GM19463 (cell line): ENCODE results near the gene SOCS2.
"Not testable (repeated sequence)": the region's sequence is repeated elsewhere in the genome, so short reads cannot be mapped to it uniquely, and the experiment has no call there.

Experiments used
- ATAC-seq: cut with Tn5 transposase; IDR thresholded peaks from one replicate; pipeline ENCODE4 v1.9.1; 2021; ENCODE audit warnings: mild to moderate bottlenecking, moderate library complexity; ENCODE audit not compliant: unreplicated experiment

SOCS2 gene

GRCh38 chr12:93592641-93593406, 20.3 kb downstream of the SOCS2 start:
- no peak for ATAC-seq

DNA sequence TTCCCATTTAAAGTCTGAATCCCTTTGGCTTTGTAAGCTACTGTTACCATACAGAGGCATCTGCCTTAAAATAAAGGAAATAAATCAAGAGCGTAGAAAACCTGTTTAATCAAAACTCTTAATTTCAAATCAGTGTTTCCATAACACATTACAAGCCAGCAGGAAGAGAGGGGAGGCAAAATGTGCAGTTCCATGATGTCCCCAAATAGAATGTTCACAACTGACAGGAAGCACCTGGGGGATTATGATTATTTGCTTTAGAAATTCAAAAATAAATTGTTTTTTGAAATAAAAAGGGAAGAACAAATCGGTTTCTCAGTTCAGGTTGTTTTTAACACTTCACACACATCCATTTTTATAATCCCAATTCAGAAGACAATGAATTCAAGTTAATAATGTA, 21.4 kb downstream of the SOCS2 start:
- ATAC-seq = no peak

GRCh38 chr12:93594766-93595311, 22.4 kb downstream of the SOCS2 start:
- no peak for ATAC-seq

- ATAC-seq = no peak
These were observed 22.9 kb downstream of the SOCS2 start for GRCh38 chr12:93595351-93595750.

DNA sequence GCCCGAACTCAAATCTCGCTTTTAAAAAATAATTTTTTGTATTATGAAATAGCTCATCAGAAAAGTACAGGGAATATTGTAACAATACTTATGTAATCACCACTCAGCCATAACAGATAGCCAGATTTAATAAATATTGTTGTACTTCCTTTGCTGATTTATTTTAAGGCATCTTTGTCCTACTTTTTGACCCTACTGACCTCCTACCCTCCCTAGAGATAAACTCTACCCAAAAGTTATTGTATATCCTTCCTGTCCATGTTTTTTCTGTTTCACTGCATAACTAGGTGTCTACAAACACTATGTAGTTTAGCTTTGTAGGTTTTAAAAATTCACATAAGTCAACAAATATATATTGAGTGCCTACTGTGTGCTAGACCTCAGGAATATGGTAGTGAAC, 25.1 kb downstream of the SOCS2 start:
- ATAC-seq = no peak

DNA sequence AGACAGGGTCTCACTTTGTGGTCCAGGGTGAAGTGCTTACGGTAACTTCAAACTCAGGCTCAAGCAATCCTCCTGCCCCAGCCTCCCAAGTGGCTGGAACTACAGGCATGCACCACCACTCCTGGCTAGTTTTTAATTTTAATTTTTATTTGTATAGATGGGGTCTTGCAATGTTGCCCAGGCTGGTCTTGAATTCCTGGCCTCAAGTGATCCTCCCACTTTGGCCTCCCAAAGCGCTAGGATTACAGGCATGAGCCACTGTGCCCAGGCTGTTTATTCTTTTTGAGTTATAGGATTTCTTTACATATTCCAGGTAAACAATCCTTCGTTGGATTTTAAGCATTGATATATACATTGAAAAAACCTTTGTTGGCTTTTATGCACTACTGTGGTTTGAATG, 26.7 kb downstream of the SOCS2 start:
- ATAC-seq = no peak

DNA sequence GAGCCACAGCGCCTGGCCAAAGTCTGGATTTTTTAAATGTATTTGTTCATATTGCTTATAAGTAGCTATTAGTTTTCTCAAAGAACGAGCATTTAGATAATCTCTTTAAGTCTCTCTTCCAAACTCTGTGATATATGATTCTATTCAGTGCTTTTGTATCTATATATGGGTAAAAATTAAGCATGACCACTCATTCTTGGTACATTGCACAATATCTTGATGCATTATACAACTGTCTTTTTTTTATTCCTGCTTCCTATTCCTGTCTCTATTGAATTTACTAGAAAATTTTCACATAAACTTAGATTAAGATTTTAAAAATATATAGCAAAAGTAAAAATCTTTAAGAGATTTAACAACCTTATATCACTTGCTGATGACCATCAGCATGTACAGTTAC, 29.1 kb downstream of the SOCS2 start:
- no peak for ATAC-seq

GRCh38 chr12:93602897-93603668, 30.6 kb downstream of the SOCS2 start:
- ATAC-seq = no peak

DNA sequence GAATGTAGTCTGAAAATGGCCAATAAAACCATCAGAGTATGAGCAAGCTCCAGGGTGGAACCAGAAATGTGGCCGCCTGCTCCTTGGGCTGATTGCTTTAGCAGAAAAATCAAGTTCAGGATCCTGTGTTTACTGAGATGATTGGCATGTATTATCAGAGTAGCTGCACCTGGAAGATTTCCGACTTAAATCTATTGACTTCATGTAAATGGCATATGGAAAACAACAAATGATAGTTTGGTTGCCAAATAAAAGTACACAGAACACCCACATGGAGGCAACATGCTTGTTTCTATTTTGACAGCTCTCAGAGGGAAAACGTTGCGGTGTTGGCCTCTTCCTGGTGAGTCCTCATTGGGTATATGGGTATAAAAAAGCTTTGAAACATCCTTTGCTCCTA, 31.3 kb downstream of the SOCS2 start:
- no peak for ATAC-seq

GRCh38 chr12:93608313-93608712, 35.8 kb downstream of the SOCS2 start:
- ATAC-seq = no peak

DNA sequence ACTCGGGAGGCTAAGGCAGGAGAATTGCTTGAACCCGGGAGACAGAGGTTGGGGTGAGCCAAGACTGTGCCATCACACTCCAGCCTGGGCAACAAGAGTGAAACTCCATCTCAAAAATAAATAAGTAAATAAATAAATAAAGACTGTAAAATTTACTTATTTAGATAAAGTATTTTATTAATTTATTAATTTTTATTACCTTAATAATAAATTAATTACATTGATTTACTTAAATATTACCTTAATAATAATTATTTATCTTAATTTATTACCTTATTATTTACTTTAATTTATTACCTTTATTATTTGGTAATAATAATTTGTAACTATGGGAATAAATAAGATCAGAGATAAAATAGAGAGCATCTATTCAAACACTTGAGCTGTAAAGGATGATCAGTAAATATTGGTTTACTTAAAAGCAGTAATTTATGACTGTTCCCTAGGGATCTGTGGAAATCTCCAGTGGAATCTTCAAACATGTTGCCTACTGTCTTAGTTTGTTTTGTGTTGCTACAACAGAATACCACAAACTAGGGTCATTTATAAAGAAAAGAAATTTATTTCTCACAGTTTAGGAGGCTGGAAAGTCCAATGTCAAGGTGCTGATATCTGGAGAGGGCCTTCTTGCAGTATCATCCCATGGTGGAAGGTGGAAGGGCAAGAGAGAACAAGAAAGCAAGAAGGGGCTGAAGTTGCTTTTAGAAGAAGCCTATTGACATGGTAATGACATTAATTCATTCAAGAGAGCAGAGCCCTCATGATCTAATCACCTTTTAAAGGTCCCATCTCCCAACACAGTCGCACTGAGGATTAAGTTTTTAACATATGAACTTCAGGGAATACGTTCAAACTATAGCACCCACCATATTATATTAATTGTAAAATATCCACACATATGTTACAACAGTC, 37.1 kb downstream of the SOCS2 start:
- ATAC-seq = no peak

DNA sequence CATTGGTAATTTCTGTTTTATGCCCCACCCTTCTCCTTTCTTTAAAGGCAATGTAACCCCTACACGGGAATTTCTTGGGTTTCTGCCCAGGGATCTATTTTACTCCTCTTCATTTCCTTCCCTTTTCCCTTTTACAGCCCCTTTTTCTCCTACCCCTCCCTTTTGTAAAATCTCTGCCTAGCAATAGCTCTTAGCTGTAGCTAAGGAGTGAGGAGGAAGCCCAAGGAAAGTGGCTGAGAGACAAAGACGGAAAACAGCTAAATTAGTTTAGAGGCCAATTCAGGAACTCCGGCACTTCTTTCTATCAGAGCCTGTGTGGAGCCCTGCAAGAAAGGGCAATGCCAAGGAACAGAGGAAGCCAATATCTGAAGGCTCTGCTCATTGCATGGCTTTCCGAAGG, 40.3 kb downstream of the SOCS2 start:
- ATAC-seq = no peak

GRCh38 chr12:93614917-93615596, 42.6 kb downstream of the SOCS2 start:
- ATAC-seq = no peak

- ATAC-seq = no peak
These were observed 44.2 kb downstream of the SOCS2 start for GRCh38 chr12:93616584-93617101.

DNA sequence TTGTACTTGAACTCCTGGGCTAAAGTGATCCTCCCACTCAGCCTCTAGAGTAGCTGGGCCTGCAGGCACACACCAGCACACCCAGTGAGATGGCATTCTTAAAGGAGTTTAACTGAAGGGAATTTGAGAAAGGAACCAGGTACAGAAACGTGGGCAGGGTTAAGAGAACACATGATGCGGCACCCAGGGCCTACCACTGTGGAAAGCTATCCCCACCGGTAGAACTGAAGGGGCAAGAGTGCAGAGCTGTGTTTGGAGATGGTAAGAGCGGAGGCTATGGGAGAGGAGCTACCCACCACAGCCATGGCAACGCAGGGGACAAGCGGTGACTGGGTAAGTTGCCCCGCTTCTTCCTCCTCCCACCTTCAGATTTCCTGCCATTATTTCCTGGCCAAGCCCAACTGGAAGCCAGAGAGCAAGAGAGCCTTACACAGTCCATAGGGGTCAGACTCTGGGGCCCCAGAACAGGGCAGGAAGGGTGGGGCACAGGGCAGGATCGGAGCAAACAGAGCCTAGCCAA, 46.5 kb downstream of the SOCS2 start:
- ATAC-seq = no peak

DNA sequence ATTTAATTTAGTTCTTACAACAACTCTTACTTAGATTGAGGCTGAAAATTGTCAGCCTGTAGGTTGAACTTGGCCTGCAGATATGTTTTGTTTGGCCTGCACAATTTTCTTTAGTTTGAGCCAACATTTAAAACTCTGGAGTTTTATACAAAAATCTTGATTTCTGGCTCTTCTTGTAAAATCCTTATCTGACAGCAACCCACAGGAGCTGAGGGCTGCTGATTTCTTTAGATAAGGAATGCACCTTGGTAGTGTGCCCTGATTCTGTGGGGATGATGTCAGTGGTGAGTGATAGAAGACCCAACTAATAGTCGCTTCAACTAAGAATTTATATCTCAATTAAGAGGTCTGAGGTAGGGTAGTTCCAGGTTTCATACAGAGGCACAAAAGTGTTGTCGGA, 49.5 kb downstream of the SOCS2 start:
- no peak for ATAC-seq

GRCh38 chr12:93622485-93622884, 50.0 kb downstream of the SOCS2 start:
- ATAC-seq = no peak

GRCh38 chr12:93624595-93625294, 52.3 kb downstream of the SOCS2 start:
- peak; percentile 79 for ATAC-seq

- ATAC-seq = not testable (repeated sequence)
These were observed 52.8 kb downstream of the SOCS2 start for GRCh38 chr12:93625295-93625645.
